B cell (primary cell): ENCODE measurements around the gene ROMO1. TPM values are rescaled to one million over a fixed set of nuclear protein-coding genes. Genes with fewer than 3 reads are reported as not detected.

ENCODE experiments used
- ATAC-seq: fragments of 200-7000 bp; cut with Tn5 transposase; one replicate; pipeline ENCODE4 v1.10.0; 2021; ENCODE audit warnings: low read depth, mild to moderate bottlenecking, moderate number of reproducible peaks, moderate library complexity
- CTCF ChIA-PET: fragments of 350-600 bp; sonication (Branson Sonifier 250); formaldehyde crosslinking; loops from one replicate; lab custom pipeline; 2021; ENCODE audit warnings: antibody characterized with exemption, inconsistent platforms; lab: Charles Lee
- POLR2A ChIA-PET: fragments of 350-600 bp; sonication (Branson Sonifier 250); formaldehyde crosslinking; loops from one replicate; lab custom pipeline; 2021; ENCODE audit warnings: antibody characterized with exemption; lab: Charles Lee
- DNase-seq: peaks from one replicate; pipeline ENCODE4 v3.0.0; 2013
- H2AFZ ChIP-seq: 2 replicates; pipeline ENCODE4 v1.6.1; 2012; ENCODE audit warnings: mild to moderate bottlenecking, low read depth, low read length; ENCODE audit not compliant: insufficient read depth, poor library complexity, severe bottlenecking
- H3K27ac ChIP-seq, 2 donors: 1 replicate in 1 of 2; 2 replicates in 1 of 2; pipeline ENCODE4 v1.5.1; 2012 to 2013; ENCODE audit warnings: low read length in 2 of 2, mild to moderate bottlenecking in 2 of 2, moderate library complexity in 1 of 2
- H3K27me3 ChIP-seq, 4 experiments: fragments of 200-600 bp in 1 of 4; sonication (generic) in 1 of 4; replicated peaks in 1 of 4; 1 replicate in 2 of 4; 2 replicates in 2 of 4; pipeline versions ENCODE4 v1.6.1 to v1.7.0; 2013 to 2016; ENCODE audit warnings: low read length in 3 of 4, mild to moderate bottlenecking in 2 of 4, mixed read lengths in 1 of 4, moderate library complexity in 1 of 4; ENCODE audit not compliant: insufficient read depth in 4 of 4, control insufficient read depth in 3 of 4; ENCODE audit errors: control extremely low read depth in 1 of 4
- H3K36me3 ChIP-seq, 2 experiments: replicated peaks in 1 of 2; 1 replicate in 1 of 2; 2 replicates in 1 of 2; pipeline versions ENCODE4 v1.6.1 to v1.7.1; 2013; ENCODE audit warnings: low read length in 1 of 2; ENCODE audit not compliant: insufficient read depth in 2 of 2, control insufficient read depth in 1 of 2; ENCODE audit errors: control extremely low read depth in 1 of 2, extremely low read depth in 1 of 2
- H3K4me1 ChIP-seq, 2 donors: fragments of 200-600 bp in 1 of 2; sonication (generic) in 1 of 2; 1 replicate in 1 of 2; 2 replicates in 1 of 2; pipeline versions ENCODE4 v1.5.1 to v1.6.1; 2013 to 2017; ENCODE audit warnings: low read length in 2 of 2; ENCODE audit not compliant: control insufficient read depth in 2 of 2, insufficient read depth in 2 of 2
- H3K4me2 ChIP-seq: replicated peaks from 2 replicates; pipeline ENCODE3; 2012; ENCODE audit warnings: mild to moderate bottlenecking, low read depth, low read length; ENCODE audit not compliant: poor library complexity, severe bottlenecking
- H3K4me3 ChIP-seq, 5 experiments: fragments of 200-600 bp in 1 of 5; sonication (generic) in 1 of 5; 1 replicate in 3 of 5; 2 replicates in 2 of 5; pipeline versions ENCODE4 v1.5.1 to v1.7.0; 2011 to 2016; ENCODE audit warnings: low read length in 4 of 5, mild to moderate bottlenecking in 4 of 5, low read depth in 2 of 5, control low read depth in 1 of 5, moderate library complexity in 1 of 5; ENCODE audit not compliant: insufficient read depth in 1 of 5; ENCODE audit errors: control extremely low read depth in 1 of 5, extremely low read depth in 1 of 5
- H3K79me2 ChIP-seq: fragments of 200-600 bp; sonication (generic); one replicate; pipeline ENCODE4 v1.6.0; 2016; ENCODE audit warnings: low read length; ENCODE audit not compliant: control insufficient read depth, insufficient read depth
- H3K9ac ChIP-seq: fragments of 200-600 bp; sonication (generic); 2 replicates; pipeline ENCODE4 v1.6.1; 2017; ENCODE audit warnings: mild to moderate bottlenecking, low read length, moderate library complexity
- H3K9me3 ChIP-seq, 3 donors: one replicate each; pipeline versions ENCODE4 v1.6.1 to v1.7.1; 2013; ENCODE audit warnings: low read length in 2 of 3; ENCODE audit not compliant: control insufficient read depth in 2 of 3, insufficient read depth in 1 of 3; ENCODE audit errors: control extremely low read depth in 1 of 3
- H4K20me1 ChIP-seq: 2 replicates; pipeline ENCODE4 v1.6.0; 2012; ENCODE audit warnings: mild to moderate bottlenecking, low read length; ENCODE audit not compliant: insufficient read depth, control insufficient read depth, poor library complexity, severe bottlenecking
- H3K27ac Mint-ChIP-seq: one replicate; pipeline ENCODE4 v1.8.0; 2021; ENCODE audit warnings: mixed read lengths
- H3K27me3 Mint-ChIP-seq: one replicate; pipeline ENCODE4 v1.8.0; 2021; ENCODE audit warnings: mixed read lengths
- H3K4me1 Mint-ChIP-seq: one replicate; pipeline ENCODE4 v1.8.0; 2021; ENCODE audit warnings: mixed read lengths
- H3K4me3 Mint-ChIP-seq: one replicate; pipeline ENCODE4 v1.8.0; 2021; ENCODE audit warnings: mixed read lengths
- H3K9me3 Mint-ChIP-seq: one replicate; pipeline ENCODE4 v1.8.0; 2022; ENCODE audit warnings: mixed read lengths; ENCODE audit not compliant: insufficient read depth
- CTCF ChIP-seq: fragments of 200-600 bp; IDR thresholded peaks from one replicate; pipeline ENCODE4 v1.8.0; 2022; ENCODE audit warnings: antibody characterized with exemption, mild to moderate bottlenecking
- EZH2 ChIP-seq: IDR thresholded peaks from 2 replicates; pipeline ENCODE4 v1.6.1; 2012; ENCODE audit warnings: borderline replicate concordance, low read depth, mild to moderate bottlenecking, moderate library complexity, low read length; ENCODE audit not compliant: insufficient read depth, poor library complexity, severe bottlenecking
- WGBS: methylation state at CpG from one replicate; pipeline ENCODE4 v1.1.5; 2013; ENCODE audit warnings: missing lambda C conversion rate; ENCODE audit not compliant: insufficient coverage; 5-methylcytosine and 5-hydroxymethylcytosine counted together
- intact Hi-C: fragments of 100-400 bp; cut with micrococcal nuclease; formaldehyde crosslinking; loops from one replicate; pipeline ENCODE4 v1.10.0; 2022
- polyA plus RNA-seq: library from polyadenylated mRNA; depleted of rRNA; stranded (reverse); fragments of >200 nt; gene quantifications from 2 replicates; pipeline ENCODE4 v1.2.3, GENCODE V29; 2012
- total RNA-seq, 2 donors: library from RNA; stranded (reverse); fragments of 120-200 nt in 1 of 2; gene quantifications; 1 replicate in 1 of 2; 2 replicates in 1 of 2; pipeline versions ENCODE4 v1.2.3 to v1.2.4, GENCODE V29; 2013 to 2022

Gene ROMO1
- total and polyA plus RNA-seq, 2 donors (not counting 1 experiment from before 2014, with no cell fraction given): 38.1 to 145 TPM

GRCh38 chr20:35650632-35651031 lies 48.6 kb upstream of the ROMO1 start:
- Mint-ChIP-seq H3K27me3 (no peaks in the 10 kb centered on the region), H3K9me3 (no peaks in the 10 kb centered on the region), H3K4me1 (peaks cover 35% of the 10 kb centered on the region), H3K4me3 (no peak overlapping the region), H3K27ac (no peak overlapping the region)
- H2AFZ ChIP-seq: no peak overlapping the region
- no peak for DNase-seq
- no peaks in the 10 kb centered on the region for H3K27me3 ChIP-seq
- H4K20me1 ChIP-seq: peaks cover 66% of the 10 kb centered on the region
- no peaks in the 10 kb centered on the region for H3K4me1 ChIP-seq
- no peaks in the 10 kb centered on the region for H3K9me3 ChIP-seq
- ChIA-PET CTCF (no interaction called here), POLR2A (no interaction called here)
- intact Hi-C loops: no loop called here
- H3K9ac ChIP-seq: no peak overlapping the region
- peak overlapping the region in 1 of 2 donors; percentile 34 for H3K27ac ChIP-seq
- H3K36me3 ChIP-seq: peaks cover 0 to 53% of the 10 kb centered on the region in 2 experiments
- TF ChIP-seq EZH2: no peak
- no peak for TF ChIP-seq CTCF
- peaks cover 96% of the 10 kb centered on the region for H3K79me2 ChIP-seq
- no peak overlapping the region for H3K4me2 ChIP-seq
- ATAC-seq: no peak
- no CpG with 5 or more reads among the region's 3 CpGs for WGBS
- H3K4me3 ChIP-seq: no peak overlapping the region

- no peak overlapping the region for H3K9ac ChIP-seq
- H3K27me3 Mint-ChIP-seq: no peaks in the 10 kb centered on the region
- peaks cover 62% of the 10 kb centered on the region for H4K20me1 ChIP-seq
- H3K79me2 ChIP-seq: peaks cover 96% of the 10 kb centered on the region
- ChIA-PET POLR2A (no interaction called here), CTCF (interaction anchor here (1.0 kb wide), 2 partner anchors 12 to 32 kb away, joined by 3 read pairs; no protein-coding TSS in a partner anchor)
- H3K4me2 ChIP-seq: no peak overlapping the region
- peak overlapping the region in 1 of 2 donors; percentile 9 for H3K27ac ChIP-seq
- H3K9me3 ChIP-seq: no peaks in the 10 kb centered on the region
- no peak for ATAC-seq
- no peak overlapping the region for H3K27ac Mint-ChIP-seq
- H3K36me3 ChIP-seq: peaks cover 0 to 63% of the 10 kb centered on the region in 2 experiments
- H3K4me3 Mint-ChIP-seq: no peak overlapping the region
- no peaks in the 10 kb centered on the region for H3K27me3 ChIP-seq
- peaks cover 29% of the 10 kb centered on the region for H3K4me1 Mint-ChIP-seq
- no peak for DNase-seq
- no peak overlapping the region for H3K4me3 ChIP-seq
- peaks cover 0 to under 1% of the 10 kb centered on the region in 2 donors for H3K4me1 ChIP-seq
- H2AFZ ChIP-seq: no peak overlapping the region
- no peaks in the 10 kb centered on the region for H3K9me3 Mint-ChIP-seq
- intact Hi-C loops: no loop called here
- no peak for TF ChIP-seq CTCF
Measured at GRCh38 chr20:35651958-35652357, 47.2 kb upstream of the ROMO1 start.
